ENCODE results near the gene GOLGA6A. TPM values are rescaled to one million over a fixed set of nuclear protein-coding genes. Genes with fewer than 3 reads are reported as not detected.

GOLGA6A gene
- total RNA-seq, 1 experiment from 2014 or later: not detected

DNA sequence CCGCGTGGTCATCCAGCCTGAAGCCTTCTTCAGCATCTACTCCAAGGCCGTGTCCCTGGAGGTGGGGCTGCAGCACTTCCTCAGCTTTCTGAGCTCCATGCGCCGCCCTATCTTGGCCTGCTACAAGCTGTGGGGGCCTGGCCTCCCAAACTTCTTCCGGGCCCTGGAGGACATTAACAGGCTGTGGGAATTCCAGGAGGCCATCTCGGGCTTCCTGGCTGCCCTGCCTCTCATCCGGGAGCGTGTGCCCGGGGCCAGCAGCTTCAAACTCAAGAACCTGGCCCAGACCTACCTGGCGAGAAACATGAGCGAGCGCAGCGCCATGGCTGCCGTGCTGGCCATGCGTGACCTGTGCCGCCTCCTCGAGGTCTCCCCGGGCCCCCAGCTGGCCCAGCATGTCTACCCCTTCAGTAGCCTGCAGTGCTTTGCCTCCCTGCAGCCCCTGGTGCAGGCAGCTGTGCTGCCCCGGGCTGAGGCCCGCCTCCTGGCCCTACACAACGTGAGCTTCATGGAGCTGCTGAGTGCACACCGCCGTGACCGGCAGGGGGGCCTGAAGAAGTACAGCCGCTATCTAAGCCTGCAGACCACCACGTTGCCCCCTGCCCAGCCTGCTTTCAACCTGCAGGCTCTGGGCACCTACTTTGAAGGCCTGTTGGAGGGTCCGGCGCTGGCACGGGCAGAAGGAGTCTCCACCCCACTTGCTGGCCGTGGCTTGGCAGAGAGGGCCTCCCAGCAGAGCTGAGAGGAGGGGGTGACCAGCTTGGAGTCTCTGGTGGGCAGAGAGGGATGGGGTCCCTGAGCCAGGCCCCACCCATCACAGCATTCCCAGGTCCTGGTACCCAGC is 37.9 kb downstream of the GOLGA6A start:
- Histone ChIP-seq H3K4me3 (ENCODE audit: low read depth, low read length, poor library complexity, severe bottlenecking) (no peak overlapping the region), H3K27ac (ENCODE audit: low read depth, low read length, poor library complexity, severe bottlenecking) (no peak overlapping the region), H3K36me3 (ENCODE audit: insufficient read depth, low read length, poor library complexity, severe bottlenecking) (no peaks in the 10 kb centered on the region), H3K4me1 (ENCODE audit: insufficient read depth, low read length, poor library complexity, severe bottlenecking) (peaks cover 25% of the 10 kb centered on the region), H3K27me3 (replicated peaks; ENCODE audit: insufficient read depth, low read depth, low read length, poor library complexity) (no peaks in the 10 kb centered on the region), H3K9me3 (ENCODE audit: low read depth, low read length, poor library complexity, severe bottlenecking) (no peaks in the 10 kb centered on the region)
- no peak for DNase-seq (ENCODE audit: low spot score)
- TF ChIP-seq CTCF (conservative IDR thresholded peaks at IDR 0.05; ENCODE audit: low read depth, low read length) (no peak), EZH2 (IDR thresholded peaks at IDR 0.05; ENCODE audit: borderline replicate concordance, low read depth, low read length, poor library complexity, severe bottlenecking) (no peak)
- POLR2A ChIA-PET (ENCODE audit: low non-redundant PET): no interaction called here
- intact Hi-C loops (cut with micrococcal nuclease; ENCODE audit: unreplicated experiment): no loop called here
- BruUV-seq (replicated peaks): no TSS peak
- CTCF ChIA-PET: no interaction called here

DNA sequence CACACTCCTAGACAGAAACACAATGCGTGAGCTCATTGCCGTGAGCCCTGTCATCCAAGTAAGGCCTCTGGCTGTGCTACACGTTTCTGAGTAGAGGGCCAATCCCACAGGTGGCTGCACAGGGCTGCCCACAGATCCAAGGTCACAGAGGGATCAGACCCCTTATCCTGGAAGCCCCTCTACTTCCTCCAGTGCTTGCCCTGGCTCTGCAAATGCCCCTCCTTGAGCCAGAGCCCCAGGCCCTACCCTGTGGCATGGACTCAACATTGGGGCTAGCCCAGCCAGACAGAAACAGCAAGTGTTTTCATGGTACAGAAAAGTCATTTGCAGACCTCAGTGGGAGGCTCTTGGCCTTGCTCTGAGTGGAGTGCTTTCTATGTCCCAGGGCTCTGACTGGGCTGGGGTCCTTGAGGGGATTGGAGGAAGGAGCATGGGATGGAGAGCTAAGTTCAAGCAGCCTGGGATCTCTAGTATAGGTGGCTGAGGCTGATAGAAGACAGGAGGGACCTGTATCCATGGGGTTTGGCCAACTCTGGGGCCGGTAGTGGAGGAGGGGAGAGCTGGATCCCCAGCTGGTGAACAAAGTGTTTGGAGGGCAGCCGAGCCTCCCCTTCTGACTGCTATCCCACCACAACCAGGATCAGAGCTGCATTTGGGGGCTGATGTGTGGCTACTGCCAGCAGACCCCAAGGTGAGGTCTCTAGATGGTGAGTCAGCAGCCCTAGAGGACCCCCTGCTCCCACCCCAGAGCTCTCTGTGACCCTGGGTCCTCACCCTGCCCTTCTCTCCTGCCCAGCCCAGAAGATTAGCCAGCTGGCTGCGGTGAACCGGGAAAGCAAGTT is 38.7 kb downstream of the GOLGA6A start:
- no peak for DNase-seq (ENCODE audit: low spot score)
- BruUV-seq (replicated peaks): no TSS peak
- intact Hi-C loops (cut with micrococcal nuclease; ENCODE audit: unreplicated experiment): no loop called here

More for the DNA sequence above, 38.7 kb downstream of the GOLGA6A start:
- Histone ChIP-seq H3K9me3 (ENCODE audit: low read depth, low read length, poor library complexity, severe bottlenecking) (no peaks in the 10 kb centered on the region), H3K4me3 (ENCODE audit: low read depth, low read length, poor library complexity, severe bottlenecking) (no peak overlapping the region), H3K4me1 (ENCODE audit: insufficient read depth, low read length, poor library complexity, severe bottlenecking) (peaks cover 25% of the 10 kb centered on the region), H3K36me3 (ENCODE audit: insufficient read depth, low read length, poor library complexity, severe bottlenecking) (no peaks in the 10 kb centered on the region), H3K27me3 (replicated peaks; ENCODE audit: insufficient read depth, low read depth, low read length, poor library complexity) (no peaks in the 10 kb centered on the region), H3K27ac (ENCODE audit: low read depth, low read length, poor library complexity, severe bottlenecking) (no peak overlapping the region)
- ChIA-PET CTCF (no interaction called here), POLR2A (ENCODE audit: low non-redundant PET) (no interaction called here)
- TF ChIP-seq CTCF (conservative IDR thresholded peaks at IDR 0.05; ENCODE audit: low read depth, low read length) (no peak), EZH2 (IDR thresholded peaks at IDR 0.05; ENCODE audit: borderline replicate concordance, low read depth, low read length, poor library complexity, severe bottlenecking) (no peak)

All from A673 (cell line).